Measurements from ENCODE around the gene CCDC33. TPM values are rescaled to one million over a fixed set of nuclear protein-coding genes. Genes with fewer than 3 reads are reported as not detected.
"Not testable (repeated sequence)": the region's sequence is repeated elsewhere in the genome, so short reads cannot be mapped to it uniquely, and the experiment has no call there.

CCDC33 gene
- total RNA-seq, 1 experiment from 2014 or later: not detected

- Mint-ChIP-seq H3K27me3 (ENCODE audit: insufficient read depth, unreplicated experiment) (peaks cover 25% of the 10 kb centered on the region), H3K36me3 (ENCODE audit: insufficient read depth, unreplicated experiment) (no peaks in the 10 kb centered on the region), H3K9me3 (ENCODE audit: unreplicated experiment) (no peaks in the 10 kb centered on the region), H3K27ac (ENCODE audit: unreplicated experiment) (no peak overlapping the region), H3K4me3 (ENCODE audit: unreplicated experiment) (no peak overlapping the region), H3K4me1 (ENCODE audit: low read depth, unreplicated experiment) (peaks cover 12% of the 10 kb centered on the region)
- no peak overlapping the region for H3K4me3 ChIP-seq (ENCODE audit: low read depth, low read length)
- no TSS peak for BruUV-seq (replicated peaks)
- H3K36me3 ChIP-seq (ENCODE audit: control insufficient read depth, insufficient read depth, low read length): no peaks in the 10 kb centered on the region
- no peak for DNase-seq
- no peak for TF ChIP-seq CTCF (IDR thresholded peaks at IDR 0.05; ENCODE audit: insufficient read depth in 1 of 2, low read depth in 1 of 2, low read length in 1 of 2, severe bottlenecking in 1 of 2, unreplicated experiment in 1 of 2)
- intact Hi-C loops (cut with micrococcal nuclease; ENCODE audit: unreplicated experiment): no loop called here
- ChIA-PET CTCF (no interaction called here), POLR2A (no interaction called here)
- H3K9me3 ChIP-seq: no peaks in the 10 kb centered on the region
- no peaks in the 10 kb centered on the region for H3K27me3 ChIP-seq (replicated peaks; ENCODE audit: control insufficient read depth, insufficient read depth, low read length)
- H3K4me1 ChIP-seq: no peaks in the 10 kb centered on the region
Observed at GRCh38 chr15:74352393-74352910, 116.3 kb downstream of the CCDC33 start.

- H3K36me3 Mint-ChIP-seq (ENCODE audit: insufficient read depth, unreplicated experiment); H3K4me3 ChIP-seq (ENCODE audit: low read depth, low read length); POLR2A ChIA-PET; H3K4me3 Mint-ChIP-seq (ENCODE audit: unreplicated experiment); H3K27me3 ChIP-seq (replicated peaks; ENCODE audit: control insufficient read depth, insufficient read depth, low read length); DNase-seq; H3K27ac Mint-ChIP-seq (ENCODE audit: unreplicated experiment); intact Hi-C loops (cut with micrococcal nuclease; ENCODE audit: unreplicated experiment); H3K4me1 ChIP-seq; H3K9me3 Mint-ChIP-seq (ENCODE audit: unreplicated experiment); CTCF ChIA-PET; H3K36me3 ChIP-seq (ENCODE audit: control insufficient read depth, insufficient read depth, low read length); H3K9me3 ChIP-seq; BruUV-seq (replicated peaks): not testable (repeated sequence)
- Mint-ChIP-seq H3K4me1 (ENCODE audit: low read depth, unreplicated experiment) (peaks cover 12% of the 10 kb centered on the region), H3K27me3 (ENCODE audit: insufficient read depth, unreplicated experiment) (peaks cover 22% of the 10 kb centered on the region)
Observed at GRCh38 chr15:74353992-74354391, 117.9 kb downstream of the CCDC33 start.

GRCh38 chr15:74356050-74356449 is 119.9 kb downstream of the CCDC33 start:
- H3K36me3 ChIP-seq (ENCODE audit: control insufficient read depth, insufficient read depth, low read length); H3K9me3 Mint-ChIP-seq (ENCODE audit: unreplicated experiment); H3K9me3 ChIP-seq; H3K27ac Mint-ChIP-seq (ENCODE audit: unreplicated experiment); POLR2A ChIA-PET; intact Hi-C loops (cut with micrococcal nuclease; ENCODE audit: unreplicated experiment); H3K4me1 ChIP-seq; H3K4me3 ChIP-seq (ENCODE audit: low read depth, low read length); CTCF ChIA-PET; H3K36me3 Mint-ChIP-seq (ENCODE audit: insufficient read depth, unreplicated experiment); H3K27me3 ChIP-seq (replicated peaks; ENCODE audit: control insufficient read depth, insufficient read depth, low read length); DNase-seq; H3K4me3 Mint-ChIP-seq (ENCODE audit: unreplicated experiment); BruUV-seq (replicated peaks): not testable (repeated sequence)
- peaks cover 12% of the 10 kb centered on the region for H3K4me1 Mint-ChIP-seq (ENCODE audit: low read depth, unreplicated experiment)
- H3K27me3 Mint-ChIP-seq (ENCODE audit: insufficient read depth, unreplicated experiment): peaks cover 18% of the 10 kb centered on the region

GRCh38 chr15:74357514-74357913 is 121.4 kb downstream of the CCDC33 start:
- intact Hi-C loops (cut with micrococcal nuclease; ENCODE audit: unreplicated experiment); H3K27ac Mint-ChIP-seq (ENCODE audit: unreplicated experiment); H3K4me1 ChIP-seq; H3K36me3 Mint-ChIP-seq (ENCODE audit: insufficient read depth, unreplicated experiment); DNase-seq; H3K9me3 ChIP-seq; BruUV-seq (replicated peaks); H3K9me3 Mint-ChIP-seq (ENCODE audit: unreplicated experiment); H3K4me3 Mint-ChIP-seq (ENCODE audit: unreplicated experiment); H3K27me3 ChIP-seq (replicated peaks; ENCODE audit: control insufficient read depth, insufficient read depth, low read length); POLR2A ChIA-PET; H3K4me3 ChIP-seq (ENCODE audit: low read depth, low read length); H3K36me3 ChIP-seq (ENCODE audit: control insufficient read depth, insufficient read depth, low read length): not testable (repeated sequence)
- H3K4me1 Mint-ChIP-seq (ENCODE audit: low read depth, unreplicated experiment): peaks cover 12% of the 10 kb centered on the region
- peaks cover 15% of the 10 kb centered on the region for H3K27me3 Mint-ChIP-seq (ENCODE audit: insufficient read depth, unreplicated experiment)
- CTCF ChIA-PET: interaction anchor here (0.6 kb wide), 1 partner anchor 1261 kb away, joined by 5 read pairs; no protein-coding TSS in a partner anchor

GRCh38 chr15:74359376-74359775 is 123.2 kb downstream of the CCDC33 start:
- H3K9me3 Mint-ChIP-seq (ENCODE audit: unreplicated experiment); H3K9me3 ChIP-seq; DNase-seq; H3K4me1 ChIP-seq; H3K36me3 ChIP-seq (ENCODE audit: control insufficient read depth, insufficient read depth, low read length); H3K4me3 ChIP-seq (ENCODE audit: low read depth, low read length); H3K36me3 Mint-ChIP-seq (ENCODE audit: insufficient read depth, unreplicated experiment); BruUV-seq (replicated peaks); CTCF ChIA-PET; intact Hi-C loops (cut with micrococcal nuclease; ENCODE audit: unreplicated experiment); H3K4me3 Mint-ChIP-seq (ENCODE audit: unreplicated experiment); H3K27ac Mint-ChIP-seq (ENCODE audit: unreplicated experiment); POLR2A ChIA-PET; H3K27me3 ChIP-seq (replicated peaks; ENCODE audit: control insufficient read depth, insufficient read depth, low read length): not testable (repeated sequence)
- Mint-ChIP-seq H3K4me1 (ENCODE audit: low read depth, unreplicated experiment) (peaks cover 12% of the 10 kb centered on the region), H3K27me3 (ENCODE audit: insufficient read depth, unreplicated experiment) (peaks cover 13% of the 10 kb centered on the region)

GRCh38 chr15:74360855-74361254 is 124.7 kb downstream of the CCDC33 start:
- POLR2A ChIA-PET; H3K27me3 Mint-ChIP-seq (ENCODE audit: insufficient read depth, unreplicated experiment); H3K9me3 Mint-ChIP-seq (ENCODE audit: unreplicated experiment); H3K4me3 Mint-ChIP-seq (ENCODE audit: unreplicated experiment); H3K36me3 ChIP-seq (ENCODE audit: control insufficient read depth, insufficient read depth, low read length); H3K4me3 ChIP-seq (ENCODE audit: low read depth, low read length); H3K4me1 ChIP-seq; intact Hi-C loops (cut with micrococcal nuclease; ENCODE audit: unreplicated experiment); BruUV-seq (replicated peaks); H3K27ac Mint-ChIP-seq (ENCODE audit: unreplicated experiment); H3K36me3 Mint-ChIP-seq (ENCODE audit: insufficient read depth, unreplicated experiment); DNase-seq; H3K9me3 ChIP-seq; H3K4me1 Mint-ChIP-seq (ENCODE audit: low read depth, unreplicated experiment); H3K27me3 ChIP-seq (replicated peaks; ENCODE audit: control insufficient read depth, insufficient read depth, low read length); CTCF ChIA-PET: not testable (repeated sequence)
